ENCODE data around the gene RASGEF1C.

RASGEF1C gene

GRCh38 chr5:180136630-180137381 is 72.2 kb downstream of the RASGEF1C start:
- Mint-ChIP-seq H3K4me3 (no peak overlapping the region), H3K9me3 (no peaks in the 10 kb centered on the region), H3K36me3 (ENCODE audit: low read depth) (no peaks in the 10 kb centered on the region), H3K4me1 (no peaks in the 10 kb centered on the region), H3K27me3 (ENCODE audit: low read depth) (peaks cover 20% of the 10 kb centered on the region), H3K27ac (no peak overlapping the region)
- no peak for TF ChIP-seq CTCF (IDR thresholded peaks at IDR 0.05; ENCODE audit: unreplicated experiment in 3 of 3)

- peaks cover 20% of the 10 kb centered on the region for H3K27me3 Mint-ChIP-seq (ENCODE audit: low read depth)
- no peak for TF ChIP-seq CTCF (IDR thresholded peaks at IDR 0.05; ENCODE audit: unreplicated experiment in 3 of 3)
- no peaks in the 10 kb centered on the region for H3K4me1 Mint-ChIP-seq
- no peak overlapping the region for H3K27ac Mint-ChIP-seq
- no peak overlapping the region for H3K4me3 Mint-ChIP-seq
- no peaks in the 10 kb centered on the region for H3K9me3 Mint-ChIP-seq
- H3K36me3 Mint-ChIP-seq (ENCODE audit: low read depth), result no peaks in the 10 kb centered on the region
Measured at GRCh38 chr5:180135967-180136629, 72.9 kb downstream of the RASGEF1C start.

- H3K4me1 Mint-ChIP-seq, result no peaks in the 10 kb centered on the region
- H3K9me3 Mint-ChIP-seq, result no peaks in the 10 kb centered on the region
- H3K27ac Mint-ChIP-seq, result no peak overlapping the region
- peaks cover 16% of the 10 kb centered on the region for H3K27me3 Mint-ChIP-seq (ENCODE audit: low read depth)
- H3K4me3 Mint-ChIP-seq, result no peak overlapping the region
- no peaks in the 10 kb centered on the region for H3K36me3 Mint-ChIP-seq (ENCODE audit: low read depth)
- no peak for TF ChIP-seq CTCF (IDR thresholded peaks at IDR 0.05; ENCODE audit: unreplicated experiment in 3 of 3)
Measured at GRCh38 chr5:180135128-180135955, 73.7 kb downstream of the RASGEF1C start.

- no peaks in the 10 kb centered on the region for H3K4me1 Mint-ChIP-seq
- TF ChIP-seq CTCF (IDR thresholded peaks at IDR 0.05; ENCODE audit: unreplicated experiment in 3 of 3), result no peak
- no peak overlapping the region for H3K27ac Mint-ChIP-seq
- H3K27me3 Mint-ChIP-seq (ENCODE audit: low read depth), result peaks cover 14% of the 10 kb centered on the region
- H3K4me3 Mint-ChIP-seq, result no peak overlapping the region
- H3K9me3 Mint-ChIP-seq, result no peaks in the 10 kb centered on the region
- H3K36me3 Mint-ChIP-seq (ENCODE audit: low read depth), result no peaks in the 10 kb centered on the region
Measured at GRCh38 chr5:180133971-180134508, 75.0 kb downstream of the RASGEF1C start.

GRCh38 chr5:180133551-180133950 is 75.5 kb downstream of the RASGEF1C start:
- H3K4me1 Mint-ChIP-seq, result no peaks in the 10 kb centered on the region
- H3K36me3 Mint-ChIP-seq (ENCODE audit: low read depth), result no peaks in the 10 kb centered on the region
- H3K27me3 Mint-ChIP-seq (ENCODE audit: low read depth), result peaks cover 9% of the 10 kb centered on the region
- TF ChIP-seq CTCF (IDR thresholded peaks at IDR 0.05; ENCODE audit: unreplicated experiment in 3 of 3), result no peak
- H3K4me3 Mint-ChIP-seq, result no peak overlapping the region
- H3K27ac Mint-ChIP-seq, result no peak overlapping the region
- no peaks in the 10 kb centered on the region for H3K9me3 Mint-ChIP-seq
